ENCODE results near the gene GPC6.

DNA sequence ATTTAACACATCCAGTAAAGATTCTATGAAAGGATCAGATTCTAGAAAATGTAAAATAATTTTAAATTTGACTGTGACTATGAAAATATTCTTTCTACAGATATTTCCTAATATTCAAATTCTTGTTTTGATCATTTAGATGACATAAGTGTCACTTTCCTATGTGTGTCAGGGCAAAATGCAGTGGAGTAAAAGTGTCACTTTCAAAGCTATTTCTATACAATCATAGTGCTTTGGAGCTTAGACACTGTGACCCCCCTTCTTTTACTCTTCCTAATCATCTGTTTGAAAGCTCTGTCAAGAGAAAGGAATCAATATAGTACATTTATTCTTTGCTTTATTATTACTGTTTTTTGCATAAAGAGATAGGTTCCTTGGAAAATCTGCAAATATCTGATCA is 760.9 kb downstream of the GPC6 start:
- TF ChIP-seq, protein P1, sequence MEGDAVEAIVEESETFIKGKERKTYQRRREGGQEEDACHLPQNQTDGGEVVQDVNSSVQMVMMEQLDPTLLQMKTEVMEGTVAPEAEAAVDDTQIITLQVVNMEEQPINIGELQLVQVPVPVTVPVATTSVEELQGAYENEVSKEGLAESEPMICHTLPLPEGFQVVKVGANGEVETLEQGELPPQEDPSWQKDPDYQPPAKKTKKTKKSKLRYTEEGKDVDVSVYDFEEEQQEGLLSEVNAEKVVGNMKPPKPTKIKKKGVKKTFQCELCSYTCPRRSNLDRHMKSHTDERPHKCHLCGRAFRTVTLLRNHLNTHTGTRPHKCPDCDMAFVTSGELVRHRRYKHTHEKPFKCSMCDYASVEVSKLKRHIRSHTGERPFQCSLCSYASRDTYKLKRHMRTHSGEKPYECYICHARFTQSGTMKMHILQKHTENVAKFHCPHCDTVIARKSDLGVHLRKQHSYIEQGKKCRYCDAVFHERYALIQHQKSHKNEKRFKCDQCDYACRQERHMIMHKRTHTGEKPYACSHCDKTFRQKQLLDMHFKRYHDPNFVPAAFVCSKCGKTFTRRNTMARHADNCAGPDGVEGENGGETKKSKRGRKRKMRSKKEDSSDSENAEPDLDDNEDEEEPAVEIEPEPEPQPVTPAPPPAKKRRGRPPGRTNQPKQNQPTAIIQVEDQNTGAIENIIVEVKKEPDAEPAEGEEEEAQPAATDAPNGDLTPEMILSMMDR (IDR thresholded peaks at IDR 0.05; ENCODE audit: insufficient read depth, low read length, poor library complexity, severe bottlenecking) = no peak
- TF ChIP-seq EZH2phosphoT487 (conservative IDR thresholded peaks at IDR 0.05; ENCODE audit: low read length) = no peak
